ENCODE measurements around the gene C10orf120. TPM values are rescaled to one million over a fixed set of nuclear protein-coding genes. Genes with fewer than 3 reads are reported as not detected.

Gene C10orf120
- total and polyA plus RNA-seq, 2 donors (not counting 3 experiments of a cell fraction or from before 2014, with no cell fraction given): not detected

- Histone ChIP-seq H2AFZ (ENCODE audit: low read depth, low read length) (no peak overlapping the region), H4K20me1 (replicated peaks; ENCODE audit: control insufficient read depth, extremely low read depth, insufficient read depth, low read length) (no peaks in the 10 kb centered on the region), H3K4me3 (replicated peaks in 1 of 3; ENCODE audit: insufficient read depth in 1 of 3, low read depth in 1 of 3, low read length in 3 of 3) (no peak overlapping the region), H3K27ac (ENCODE audit: insufficient read depth, low read depth, low read length) (no peak overlapping the region), H3K9ac (replicated peaks; ENCODE audit: extremely low read depth, insufficient read depth, low read length) (no peak overlapping the region), H3K9me3 (replicated peaks; ENCODE audit: control insufficient read depth, insufficient read depth, low read length) (no peaks in the 10 kb centered on the region), H3K4me2 (ENCODE audit: insufficient read depth, low read length) (no peak overlapping the region), H3K36me3 (ENCODE audit: control insufficient read depth in 2 of 2, extremely low read depth in 1 of 2, insufficient read depth in 2 of 2, low read length in 2 of 2) (no peaks in the 10 kb centered on the region), H3K4me1 (ENCODE audit: control insufficient read depth, extremely low read depth, insufficient read depth, low read length) (no peaks in the 10 kb centered on the region), H3K27me3 (ENCODE audit: control insufficient read depth in 2 of 2, insufficient read depth in 2 of 2, low read length in 2 of 2) (peaks cover 0 to 1% of the 10 kb centered on the region in 2 experiments), H3K9me1 (replicated peaks; ENCODE audit: control insufficient read depth, extremely low read depth, insufficient read depth, low read length) (no peaks in the 10 kb centered on the region), H3K79me2 (ENCODE audit: control insufficient read depth, insufficient read depth, low read length) (no peaks in the 10 kb centered on the region)
- BruUV-seq (replicated peaks): no TSS peak
- intact Hi-C loops (cut with micrococcal nuclease): no loop called here
- dilution Hi-C loops (cut with MboI; ENCODE audit: extremely low pct_ligation_motif_present, low sequenced_read_pairs): no loop called here
- no peak for FAIRE-seq
- CTCF ChIA-PET: no interaction called here
- POLR2A ChIA-PET: no interaction called here
- TF ChIP-seq JUN (IDR thresholded peaks at IDR 0.05; ENCODE audit: borderline replicate concordance, insufficient read depth, insufficient read length, low read depth) (no peak), MAX (IDR thresholded peaks at IDR 0.05; ENCODE audit: insufficient read depth, insufficient read length) (no peak), FOS (IDR thresholded peaks at IDR 0.05; ENCODE audit: borderline replicate concordance, insufficient read depth, low read length) (no peak), EZH2 (IDR thresholded peaks at IDR 0.05; ENCODE audit: borderline replicate concordance, low read depth, low read length, severe bottlenecking) (no peak), CTCF (IDR thresholded peaks at IDR 0.05; ENCODE audit: extremely low read depth in 1 of 2, insufficient read depth in 1 of 2, low read depth in 1 of 2, low read length in 2 of 2) (no peak), GATA2 (IDR thresholded peaks at IDR 0.05; ENCODE audit: insufficient read depth, insufficient read length, low read depth, low read length) (no peak)
- DNase-seq (ENCODE audit: low read depth, low spot score): no peak
Observed at GRCh38 chr10:122729126-122729525, 29.5 kb upstream of the C10orf120 start.
